Endothelial cell of umbilical vein (primary cell): ENCODE results near the gene CLDN9.

Source experiments
- EZH2 ChIP-seq: IDR thresholded peaks from 2 replicates; pipeline ENCODE4 v1.6.1; 2012; ENCODE audit warnings: borderline replicate concordance, low read depth, mild to moderate bottlenecking, moderate library complexity, low read length, inconsistent platforms; ENCODE audit not compliant: severe bottlenecking
- FOS ChIP-seq: IDR thresholded peaks from 2 replicates; pipeline ENCODE4 v1.6.1; 2011; ENCODE audit warnings: mild to moderate bottlenecking, low read length, moderate library complexity, borderline replicate concordance; ENCODE audit not compliant: insufficient read depth
- GATA2 ChIP-seq: IDR thresholded peaks from 2 replicates; pipeline ENCODE4 v1.7.0; 2011; ENCODE audit warnings: low read depth, mild to moderate bottlenecking, moderate library complexity, mixed read lengths, low read length; ENCODE audit not compliant: insufficient read length, insufficient read depth
- JUN ChIP-seq: IDR thresholded peaks from 2 replicates; pipeline ENCODE4 v1.6.1; 2011; ENCODE audit warnings: borderline replicate concordance, low read depth; ENCODE audit not compliant: insufficient read length, insufficient read depth
- MAX ChIP-seq: IDR thresholded peaks from 2 replicates; pipeline ENCODE4 v1.6.1; 2011; ENCODE audit not compliant: insufficient read depth, insufficient read length
- MYC ChIP-seq: IDR thresholded peaks from one replicate; pipeline ENCODE4 v1.6.1; 2011; ENCODE audit warnings: mild to moderate bottlenecking, low read depth, low read length
- POLR2A ChIP-seq: IDR thresholded peaks from 2 replicates; pipeline ENCODE4 v1.6.1; 2012; ENCODE audit warnings: low read depth, mild to moderate bottlenecking, control low read depth, low read length
- POLR2AphosphoS5 ChIP-seq: IDR thresholded peaks from 2 replicates; pipeline ENCODE4 v1.6.1; 2012; ENCODE audit warnings: low read depth, mild to moderate bottlenecking, control low read depth, low read length, moderate library complexity; ENCODE audit not compliant: insufficient read depth
- TF ChIP-seq, protein P1 (sequence below), 2 donors: IDR thresholded peaks; 1 replicate in 1 of 2; 2 replicates in 1 of 2; pipeline ENCODE4 v1.5.1; 2011; ENCODE audit warnings: low read length in 2 of 2, mild to moderate bottlenecking in 2 of 2, moderate library complexity in 2 of 2, control low read depth in 1 of 2, inconsistent platforms in 1 of 2, low read depth in 1 of 2; ENCODE audit not compliant: insufficient read depth in 1 of 2; ENCODE audit errors: extremely low read depth in 1 of 2

GRCh38 chr16:3047387-3047720 lies 34.6 kb downstream of the CLDN9 start:
- TF ChIP-seq MYC (no peak), POLR2A (no peak), FOS (no peak), MAX (no peak), POLR2AphosphoS5 (no peak), EZH2 (no peak), GATA2 (no peak), JUN (no peak)
- TF ChIP-seq, protein P1, sequence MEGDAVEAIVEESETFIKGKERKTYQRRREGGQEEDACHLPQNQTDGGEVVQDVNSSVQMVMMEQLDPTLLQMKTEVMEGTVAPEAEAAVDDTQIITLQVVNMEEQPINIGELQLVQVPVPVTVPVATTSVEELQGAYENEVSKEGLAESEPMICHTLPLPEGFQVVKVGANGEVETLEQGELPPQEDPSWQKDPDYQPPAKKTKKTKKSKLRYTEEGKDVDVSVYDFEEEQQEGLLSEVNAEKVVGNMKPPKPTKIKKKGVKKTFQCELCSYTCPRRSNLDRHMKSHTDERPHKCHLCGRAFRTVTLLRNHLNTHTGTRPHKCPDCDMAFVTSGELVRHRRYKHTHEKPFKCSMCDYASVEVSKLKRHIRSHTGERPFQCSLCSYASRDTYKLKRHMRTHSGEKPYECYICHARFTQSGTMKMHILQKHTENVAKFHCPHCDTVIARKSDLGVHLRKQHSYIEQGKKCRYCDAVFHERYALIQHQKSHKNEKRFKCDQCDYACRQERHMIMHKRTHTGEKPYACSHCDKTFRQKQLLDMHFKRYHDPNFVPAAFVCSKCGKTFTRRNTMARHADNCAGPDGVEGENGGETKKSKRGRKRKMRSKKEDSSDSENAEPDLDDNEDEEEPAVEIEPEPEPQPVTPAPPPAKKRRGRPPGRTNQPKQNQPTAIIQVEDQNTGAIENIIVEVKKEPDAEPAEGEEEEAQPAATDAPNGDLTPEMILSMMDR (IDR thresholded peaks at IDR 0.05; ENCODE audit: extremely low read depth in 1 of 2, insufficient read depth in 1 of 2, low read depth in 1 of 2, low read length in 2 of 2), result no peak
